Testis (tissue), 2 donors: ENCODE data around the gene TGM3.

Source experiments
- CTCF ChIP-seq, 3 experiments: fragments of 450-650 bp in 2 of 3; fragments of 200-600 bp in 1 of 3; sonication (generic) in 1 of 3; IDR thresholded peaks; one replicate each; pipeline ENCODE4 v1.5.1; 2016 to 2019; ENCODE audit warnings: antibody characterized with exemption in 3 of 3, mild to moderate bottlenecking in 2 of 3, moderate library complexity in 1 of 3
- POLR2A ChIP-seq: fragments of 450-650 bp; IDR thresholded peaks from one replicate; pipeline ENCODE4 v1.6.1; 2017; ENCODE audit warnings: antibody characterized with exemption, mild to moderate bottlenecking, moderate library complexity

DNA sequence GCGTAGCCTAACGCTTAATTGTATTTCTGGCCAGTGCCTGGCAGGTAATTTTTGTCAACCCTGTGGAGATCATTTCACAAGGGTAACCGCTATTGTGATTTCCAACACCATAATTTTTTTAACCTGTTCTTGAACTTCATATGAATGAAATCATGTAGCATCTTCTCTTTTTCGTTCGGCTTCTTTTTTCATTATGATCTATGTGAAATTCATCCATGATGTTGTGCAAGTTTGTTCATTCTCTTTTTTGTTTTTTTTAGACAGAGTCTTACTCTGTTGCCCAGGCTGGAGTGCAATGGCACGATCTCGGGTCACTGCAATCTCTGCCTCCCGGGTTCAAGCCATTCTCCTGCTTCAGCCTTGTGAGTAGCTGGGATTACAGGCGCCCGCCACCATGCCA is 42.5 kb upstream of the TGM3 start:
- TF ChIP-seq POLR2A (no peak), CTCF (IDR thresholded peaks at IDR 0.05) (no peak)
